HG03103 (cell line): Measurements from ENCODE around the gene SLC49A3.
"Not testable (repeated sequence)": the region's sequence is repeated elsewhere in the genome, so short reads cannot be mapped to it uniquely, and the experiment has no call there.

ENCODE experiments used
- ATAC-seq: cut with Tn5 transposase; IDR thresholded peaks from one replicate; pipeline ENCODE4 v1.9.1; 2021; ENCODE audit warnings: low read depth; ENCODE audit not compliant: unreplicated experiment

SLC49A3 gene

DNA sequence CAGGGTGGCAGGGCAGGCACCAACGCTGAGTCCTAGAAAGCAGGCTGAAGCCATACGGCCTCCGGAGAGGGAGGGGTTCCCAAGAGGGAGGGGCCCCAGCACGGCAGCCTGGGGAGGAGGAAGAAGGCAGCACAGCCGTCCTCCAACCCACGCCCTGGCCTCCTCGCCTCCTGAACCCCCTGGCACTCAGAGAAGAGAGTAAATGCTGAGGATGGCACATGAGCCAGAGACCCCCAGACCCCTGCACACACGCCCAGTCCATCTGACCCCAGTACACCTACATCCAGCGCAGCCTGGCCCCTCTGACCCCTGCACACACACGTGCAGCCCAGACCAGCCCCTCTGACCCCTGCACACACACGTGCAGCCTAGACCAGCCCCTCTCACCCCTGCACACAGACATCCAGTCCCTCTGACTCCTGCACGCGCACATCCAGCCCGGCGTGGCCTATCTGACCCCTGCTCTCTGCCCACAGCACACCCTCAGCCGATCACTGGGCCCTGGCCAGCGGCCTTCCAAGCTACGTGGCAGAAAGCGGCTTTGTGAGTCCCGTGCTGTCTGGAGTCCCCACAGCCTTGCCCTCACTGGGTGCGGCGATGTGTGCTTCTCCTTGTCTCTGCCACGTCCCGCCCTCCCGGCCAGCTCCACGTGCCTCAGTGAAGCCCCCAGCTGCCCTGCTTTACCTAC lies 33.3 kb downstream of the SLC49A3 start:
- ATAC-seq: no peak

DNA sequence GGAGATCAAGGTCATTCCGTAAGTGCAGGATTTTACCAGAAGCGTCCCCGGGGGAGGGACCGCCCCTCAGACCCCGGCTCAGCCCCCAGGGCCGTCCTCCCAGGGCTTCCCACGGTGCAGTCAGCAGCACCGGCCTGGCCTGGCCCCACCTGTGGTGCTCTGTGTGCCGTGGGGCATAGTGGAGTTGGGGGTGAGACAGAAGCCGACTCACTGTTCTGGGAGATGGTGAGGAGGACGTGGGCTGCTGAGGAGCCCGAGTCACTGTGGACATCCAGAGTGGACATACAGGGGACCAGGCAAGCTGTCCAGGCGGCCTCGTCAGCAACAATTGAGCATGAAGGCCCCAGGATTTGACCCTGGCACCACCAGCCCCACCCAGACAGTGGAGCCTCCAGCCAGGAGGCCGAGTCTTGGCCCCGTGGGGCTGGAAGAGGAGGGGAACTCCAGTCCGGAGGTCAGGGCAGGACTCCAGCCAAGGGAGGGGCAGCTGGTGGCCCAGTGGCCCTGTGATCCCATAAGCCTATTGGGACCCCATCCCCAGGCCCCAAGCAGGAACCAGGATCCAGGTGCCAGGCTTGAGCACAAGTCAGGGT lies 34.0 kb downstream of the SLC49A3 start:
- no peak for ATAC-seq

DNA sequence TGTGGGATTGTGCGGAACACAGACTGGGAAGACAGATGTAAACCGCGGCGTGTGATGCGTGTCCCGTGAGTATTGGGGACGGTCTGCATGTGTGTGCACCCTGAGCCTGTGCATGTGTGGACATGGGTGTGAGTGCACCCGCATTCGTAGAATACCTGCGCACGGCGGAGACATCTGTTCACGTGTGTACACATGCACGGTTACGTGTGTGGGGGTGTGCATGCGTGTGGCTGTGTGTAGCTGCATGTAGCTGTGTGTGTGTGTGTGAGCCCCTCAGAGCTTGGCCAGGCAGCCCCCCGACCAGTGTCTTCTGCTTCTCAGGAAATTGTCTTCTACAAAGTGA lies 34.5 kb downstream of the SLC49A3 start:
- ATAC-seq: no peak

GRCh38 chr4:653831-654502 lies 35.0 kb downstream of the SLC49A3 start:
- ATAC-seq: no peak

GRCh38 chr4:653080-653821 lies 35.7 kb downstream of the SLC49A3 start:
- ATAC-seq: no peak

- ATAC-seq: no peak
These were observed 36.9 kb downstream of the SLC49A3 start for GRCh38 chr4:651884-652642.

DNA sequence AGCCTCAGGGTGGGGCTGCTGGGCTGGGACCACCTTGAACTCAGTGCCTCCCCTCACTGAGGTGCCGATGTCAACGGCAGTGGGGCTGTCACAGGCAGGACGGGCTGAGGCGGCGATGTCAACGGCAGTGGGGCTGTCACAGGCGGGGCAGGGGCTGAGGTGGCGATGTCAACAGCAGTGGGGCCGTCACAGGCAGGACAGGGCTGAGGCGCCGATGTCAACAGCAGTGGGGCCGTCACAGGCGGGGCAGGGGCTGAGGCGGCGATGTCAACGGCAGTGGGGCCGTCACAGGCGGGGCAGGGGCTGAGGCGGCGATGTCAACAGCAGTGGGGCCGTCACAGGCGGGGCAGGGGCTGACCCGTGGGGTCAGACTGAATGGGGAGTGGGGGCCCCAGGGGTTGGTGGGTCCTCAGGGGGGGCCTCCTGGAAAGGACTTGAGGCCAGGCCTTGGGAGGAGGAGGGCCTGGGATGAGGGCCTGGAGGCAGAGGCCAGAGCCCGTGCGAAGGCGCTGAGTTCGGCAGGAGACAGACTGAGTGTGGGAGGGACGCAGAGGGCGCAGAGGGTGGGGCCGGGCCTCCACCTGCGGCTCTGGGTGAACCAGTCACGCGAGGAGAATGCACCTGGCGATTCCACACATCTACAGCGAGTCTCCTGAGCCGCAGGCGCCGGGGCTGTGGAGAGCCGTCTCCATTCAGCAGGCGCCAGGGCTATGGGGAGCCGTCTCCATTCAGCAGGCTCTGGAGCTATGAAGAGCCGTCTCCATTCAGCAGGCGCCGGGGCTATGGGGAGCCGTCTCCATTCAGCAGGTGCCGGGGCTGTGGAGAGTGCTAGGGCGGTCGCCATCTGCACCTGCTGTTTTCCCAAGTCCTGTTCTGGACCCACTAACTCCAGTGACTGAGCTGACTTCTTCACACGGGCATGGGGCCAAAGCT lies 37.7 kb downstream of the SLC49A3 start:
- no peak for ATAC-seq

DNA sequence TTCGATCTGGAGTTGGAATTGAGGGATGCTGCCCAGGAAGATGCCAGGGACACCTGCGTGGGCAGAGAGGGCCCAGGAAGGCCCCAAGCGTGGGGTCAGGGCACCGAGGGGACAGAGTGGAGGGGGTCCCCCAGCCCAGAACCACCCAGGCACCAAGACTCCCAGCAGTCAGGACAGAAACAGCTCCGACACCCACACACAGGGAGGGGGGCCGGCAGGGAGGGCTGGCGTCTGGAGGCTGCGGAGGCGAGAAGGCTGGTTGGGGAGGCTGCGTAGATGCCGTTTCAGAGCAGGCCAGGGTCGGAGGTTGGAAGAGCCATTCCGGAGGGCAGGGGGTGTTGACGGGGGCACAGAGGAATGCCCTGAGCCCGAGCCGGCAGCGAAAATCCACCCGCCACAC lies 38.5 kb downstream of the SLC49A3 start:
- no peak for ATAC-seq

DNA sequence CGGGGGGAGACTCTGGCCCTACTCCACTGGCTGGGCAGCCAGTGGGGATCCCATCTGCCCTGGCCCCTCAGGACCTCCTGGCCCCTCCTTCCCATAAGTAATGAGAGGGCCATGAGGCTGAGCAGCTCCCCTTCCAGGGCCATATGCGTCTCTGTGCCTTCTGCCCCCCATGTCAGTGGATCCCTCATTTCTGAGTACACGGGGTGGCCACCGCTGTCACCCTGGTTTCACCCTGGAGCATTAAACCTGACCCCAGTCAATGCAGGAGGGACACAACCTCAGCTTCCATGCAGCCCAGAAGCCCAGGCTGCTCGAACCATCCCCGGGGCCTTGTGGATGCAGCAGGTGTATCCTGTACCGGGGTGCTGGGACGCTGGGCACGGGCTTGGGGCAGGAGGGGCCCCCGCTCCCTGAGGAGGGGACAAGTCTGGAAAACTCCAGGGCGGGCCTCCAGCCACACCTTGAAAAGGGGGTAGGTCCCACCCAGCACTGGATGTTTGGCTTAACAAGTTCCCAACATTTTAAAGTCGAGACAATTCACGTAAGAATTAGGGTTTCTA lies 39.1 kb downstream of the SLC49A3 start:
- no peak for ATAC-seq

DNA sequence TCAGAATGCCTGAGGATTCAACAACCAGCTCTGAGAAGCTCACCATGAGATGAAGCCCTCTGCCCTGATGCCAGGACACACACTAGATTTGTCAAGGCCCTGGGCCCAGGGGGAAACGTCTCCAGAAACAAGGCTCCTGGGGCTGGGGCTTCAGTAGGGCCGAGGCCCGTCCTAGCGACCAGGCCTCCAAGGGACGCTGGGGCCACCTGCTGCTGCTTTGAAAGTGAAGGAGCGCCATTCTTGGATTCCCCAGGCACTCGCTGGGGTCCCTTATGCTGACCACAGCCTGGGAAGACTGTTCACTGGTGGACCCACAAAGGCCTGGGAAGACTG lies 39.7 kb downstream of the SLC49A3 start:
- no peak for ATAC-seq

DNA sequence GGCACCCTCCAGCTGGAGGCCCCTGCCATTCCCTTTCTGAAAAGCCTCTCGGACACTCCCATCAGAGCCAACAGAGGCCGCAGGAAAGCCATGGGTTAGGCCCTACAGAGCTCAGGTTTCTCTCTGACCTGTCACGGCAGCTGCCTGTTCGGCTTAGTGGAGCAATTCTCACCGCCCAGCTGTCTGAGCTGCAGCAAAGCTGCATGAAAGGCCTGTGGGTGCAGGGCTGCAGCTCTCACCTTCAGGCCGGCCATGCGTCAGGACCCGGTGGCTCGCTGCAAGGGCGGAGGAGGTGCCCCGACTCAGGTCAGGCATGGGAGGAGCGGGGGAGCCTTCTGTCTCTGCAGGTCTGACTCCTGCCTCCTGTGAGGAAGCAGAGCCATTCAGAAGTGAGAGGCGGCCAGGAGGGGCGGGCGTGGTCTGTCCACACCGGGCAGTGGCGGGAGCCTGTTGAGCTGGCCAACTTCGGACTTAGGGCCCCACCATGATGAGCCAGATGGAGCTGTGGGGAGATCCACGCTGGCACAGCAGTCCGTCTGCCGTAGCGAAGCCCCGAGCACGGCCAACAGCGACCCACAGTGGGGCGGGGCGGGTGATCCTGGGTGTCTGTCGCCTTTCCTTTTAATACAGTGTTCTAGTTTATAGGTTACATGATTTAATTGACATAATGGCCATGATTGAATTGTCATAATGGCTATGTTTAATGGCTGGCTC lies 40.2 kb downstream of the SLC49A3 start:
- no peak for ATAC-seq

- ATAC-seq: no peak
These were observed 41.5 kb downstream of the SLC49A3 start for GRCh38 chr4:647481-647880.

- ATAC-seq: no peak
These were observed 42.5 kb downstream of the SLC49A3 start for GRCh38 chr4:646460-646859.

GRCh38 chr4:642366-642765 lies 46.6 kb downstream of the SLC49A3 start:
- ATAC-seq: not testable (repeated sequence)

DNA sequence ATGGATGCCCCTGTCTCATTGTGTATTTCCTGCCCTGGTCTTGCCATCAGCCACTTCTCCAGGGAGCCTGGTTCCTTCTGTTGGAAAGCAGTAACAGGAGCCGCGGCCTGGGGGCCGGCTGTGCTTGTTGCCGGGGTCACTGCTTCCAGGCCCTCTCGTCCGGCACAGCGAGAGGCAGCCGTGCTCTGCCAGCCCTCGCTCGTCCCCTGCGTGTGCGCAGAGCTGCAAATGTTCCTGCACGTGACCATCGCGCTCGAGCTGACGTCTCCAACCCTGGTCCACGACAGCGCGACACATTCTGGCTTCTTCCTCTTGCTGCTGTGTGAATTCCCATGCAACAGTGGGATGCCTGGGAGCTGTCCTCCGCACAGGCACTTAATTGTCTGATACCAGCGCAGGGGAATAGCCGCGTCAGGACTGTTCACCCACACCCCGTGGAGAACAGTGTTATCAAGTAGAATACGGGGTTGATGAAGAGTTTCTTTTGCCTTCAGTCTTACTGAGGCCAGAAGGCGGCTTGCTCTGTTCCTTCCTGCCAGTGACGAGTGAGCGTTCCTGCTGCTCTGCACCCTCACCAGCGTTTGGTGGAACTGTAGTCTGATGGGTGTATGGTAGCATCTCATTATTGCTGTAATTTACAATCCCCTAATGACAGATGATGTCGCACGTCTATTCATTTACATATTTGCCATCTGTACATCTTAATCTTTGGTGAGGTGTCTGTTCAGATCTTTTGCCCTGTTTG lies 51.2 kb downstream of the SLC49A3 start:
- no peak for ATAC-seq

- ATAC-seq: no peak
These were observed 52.3 kb downstream of the SLC49A3 start for GRCh38 chr4:636628-637159.

- ATAC-seq: no peak
These were observed 52.9 kb downstream of the SLC49A3 start for GRCh38 chr4:635851-636627.
